Ascending aorta (tissue), 2 donors: ENCODE measurements around the gene TXNRD3. TPM values are rescaled to one million over a fixed set of nuclear protein-coding genes. Genes with fewer than 3 reads are reported as not detected.

Experiments
- DNase-seq, 2 donors: peaks; one replicate each; pipeline ENCODE4 v3.0.0-alpha.2; 2019; ENCODE audit warnings: low spot score in 2 of 2
- H3K27ac ChIP-seq, 2 donors: fragments of 200-600 bp; sonication (generic); one replicate each; pipeline ENCODE4 v1.5.1; 2016 to 2017; ENCODE audit warnings: mild to moderate bottlenecking in 1 of 2
- H3K27me3 ChIP-seq: fragments of 200-600 bp; sonication (generic); one replicate; pipeline ENCODE4 v1.5.1; 2017
- H3K36me3 ChIP-seq, 2 donors: fragments of 200-600 bp; sonication (generic); one replicate each; pipeline ENCODE4 v1.5.1; 2016
- H3K4me1 ChIP-seq, 2 donors: fragments of 200-600 bp; sonication (generic); one replicate each; pipeline ENCODE4 v1.5.1; 2016 to 2017; ENCODE audit warnings: mild to moderate bottlenecking in 1 of 2
- H3K4me3 ChIP-seq, 2 donors: fragments of 200-600 bp; sonication (generic); one replicate each; pipeline ENCODE4 v1.5.1; 2016 to 2017; ENCODE audit warnings: mild to moderate bottlenecking in 1 of 2
- H3K9me3 ChIP-seq, 2 donors: fragments of 200-600 bp; sonication (generic); one replicate each; pipeline ENCODE4 v1.5.1; 2016
- intact Hi-C: fragments of 100-400 bp; cut with DNase I; formaldehyde crosslinking; loops from one replicate; pipeline ENCODE4 v1.15.1; 2023
- total RNA-seq: library from RNA; depleted of rRNA; stranded (reverse); fragments of >200 nt; gene quantifications from one replicate; pipeline ENCODE4 v1.1.0, GENCODE V29; 2016
- TF ChIP-seq, protein P1 (sequence below), 3 experiments: fragments of 200-600 bp in 2 of 3; fragments of 450-650 bp in 1 of 3; sonication (generic) in 2 of 3; IDR thresholded peaks; one replicate each; pipeline ENCODE4 v1.5.1; 2016 to 2019; ENCODE audit warnings: antibody characterized with exemption in 3 of 3, mild to moderate bottlenecking in 1 of 3, moderate library complexity in 1 of 3

TXNRD3 gene
- total RNA-seq, 1 donor from 2014 or later = 18.9 TPM

DNA sequence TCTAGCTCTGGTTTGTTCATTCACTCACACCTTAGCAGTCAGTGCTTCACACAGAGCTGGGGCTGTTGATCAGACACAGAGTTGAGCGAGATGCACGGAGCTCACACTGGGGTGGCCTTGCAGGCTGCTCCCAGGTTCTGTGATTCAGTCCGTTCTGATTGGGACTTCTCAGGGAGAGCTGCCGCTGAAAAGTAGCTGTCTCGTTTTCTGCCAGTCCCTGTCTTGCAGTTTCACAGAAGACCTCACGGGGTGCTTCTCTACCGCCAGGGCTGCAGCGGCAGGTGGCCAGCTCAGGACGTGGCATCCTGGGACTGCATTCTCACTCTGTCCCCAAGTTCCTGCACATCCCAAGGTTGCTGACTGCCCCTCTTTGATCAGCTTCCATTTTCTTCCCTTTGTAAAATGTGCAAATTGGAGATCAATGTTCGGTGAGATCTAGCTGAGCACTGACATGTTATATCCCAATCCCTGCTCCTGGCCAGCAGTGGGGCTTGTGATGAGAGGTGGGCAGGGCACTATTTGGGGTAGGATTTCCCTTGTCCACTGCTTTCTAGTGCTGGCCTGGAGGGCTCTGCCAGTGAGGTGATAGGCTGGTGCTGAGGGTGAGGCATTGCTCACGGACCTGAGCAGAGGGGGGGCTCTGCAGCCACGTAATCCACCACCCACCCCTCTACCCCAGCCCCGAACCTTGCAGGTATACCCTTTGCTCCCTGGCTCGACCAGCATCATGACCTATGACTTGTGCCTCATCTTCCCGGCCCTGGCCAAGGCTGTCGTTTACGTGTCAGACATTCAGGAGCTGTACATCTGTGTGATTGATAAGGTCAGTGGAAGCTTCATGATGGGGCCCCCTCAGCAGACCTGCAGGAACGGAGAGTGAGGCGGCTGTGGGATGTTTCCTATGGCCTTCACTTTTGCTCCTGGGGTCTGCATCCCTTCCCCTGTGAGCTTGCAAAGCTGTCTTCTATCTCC lies 5.3 kb upstream of the TXNRD3 start:
- H3K27ac ChIP-seq = no peak overlapping the region
- H3K36me3 ChIP-seq = no peaks in the 10 kb centered on the region
- intact Hi-C loops = no loop called here
- no peaks in the 10 kb centered on the region for H3K9me3 ChIP-seq
- H3K4me1 ChIP-seq = no peaks in the 10 kb centered on the region
- no peaks in the 10 kb centered on the region for H3K27me3 ChIP-seq
- no peak for DNase-seq
- TF ChIP-seq, protein P1, sequence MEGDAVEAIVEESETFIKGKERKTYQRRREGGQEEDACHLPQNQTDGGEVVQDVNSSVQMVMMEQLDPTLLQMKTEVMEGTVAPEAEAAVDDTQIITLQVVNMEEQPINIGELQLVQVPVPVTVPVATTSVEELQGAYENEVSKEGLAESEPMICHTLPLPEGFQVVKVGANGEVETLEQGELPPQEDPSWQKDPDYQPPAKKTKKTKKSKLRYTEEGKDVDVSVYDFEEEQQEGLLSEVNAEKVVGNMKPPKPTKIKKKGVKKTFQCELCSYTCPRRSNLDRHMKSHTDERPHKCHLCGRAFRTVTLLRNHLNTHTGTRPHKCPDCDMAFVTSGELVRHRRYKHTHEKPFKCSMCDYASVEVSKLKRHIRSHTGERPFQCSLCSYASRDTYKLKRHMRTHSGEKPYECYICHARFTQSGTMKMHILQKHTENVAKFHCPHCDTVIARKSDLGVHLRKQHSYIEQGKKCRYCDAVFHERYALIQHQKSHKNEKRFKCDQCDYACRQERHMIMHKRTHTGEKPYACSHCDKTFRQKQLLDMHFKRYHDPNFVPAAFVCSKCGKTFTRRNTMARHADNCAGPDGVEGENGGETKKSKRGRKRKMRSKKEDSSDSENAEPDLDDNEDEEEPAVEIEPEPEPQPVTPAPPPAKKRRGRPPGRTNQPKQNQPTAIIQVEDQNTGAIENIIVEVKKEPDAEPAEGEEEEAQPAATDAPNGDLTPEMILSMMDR (IDR thresholded peaks at IDR 0.05) = no peak
- no peak overlapping the region for H3K4me3 ChIP-seq

DNA sequence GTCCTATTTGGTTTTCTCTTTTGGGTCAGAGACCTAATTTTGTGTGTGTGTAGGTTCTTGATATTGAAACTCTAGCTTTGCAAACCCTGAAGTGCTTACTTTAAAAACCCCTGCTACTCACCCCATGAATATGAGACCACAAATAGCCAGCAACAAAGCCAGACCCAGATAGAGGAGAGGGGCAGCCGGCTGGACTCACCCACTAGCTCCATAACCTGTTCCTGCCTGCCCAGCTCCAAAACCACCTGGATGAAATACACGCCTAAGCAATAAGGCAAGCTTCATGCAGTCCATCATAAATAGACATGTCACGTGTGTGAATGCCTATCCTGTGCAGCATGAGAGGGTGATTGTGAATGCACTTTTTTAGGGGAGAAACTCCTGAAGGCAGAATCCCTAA lies 3.7 kb upstream of the TXNRD3 start:
- TF ChIP-seq, protein P1 (IDR thresholded peaks at IDR 0.05) = no peak
- Histone ChIP-seq H3K27me3 (no peaks in the 10 kb centered on the region), H3K27ac (no peak overlapping the region), H3K9me3 (no peaks in the 10 kb centered on the region), H3K4me3 (no peak overlapping the region), H3K36me3 (no peaks in the 10 kb centered on the region), H3K4me1 (no peaks in the 10 kb centered on the region)
- intact Hi-C loops = no loop called here
- no peak for DNase-seq

DNA sequence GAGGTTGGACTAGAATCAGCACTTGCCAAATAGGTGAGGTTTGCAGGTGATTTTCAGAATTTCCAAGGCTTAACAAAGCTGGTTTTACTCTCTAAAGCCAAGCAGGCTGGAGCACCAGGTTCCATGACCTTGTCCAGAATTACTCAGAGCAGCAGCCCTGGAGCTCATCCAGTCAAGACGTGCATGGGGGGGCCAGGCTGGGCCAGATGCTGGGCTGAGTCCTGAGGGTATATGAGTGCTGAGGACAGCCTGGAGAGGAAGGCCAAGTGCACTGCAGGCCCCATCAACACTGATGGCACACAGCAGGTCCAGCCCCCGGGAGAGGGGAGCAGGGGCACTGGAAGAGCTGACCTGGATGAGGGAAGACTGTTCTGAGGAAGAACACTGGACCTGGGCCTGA lies 3.0 kb upstream of the TXNRD3 start:
- Histone ChIP-seq H3K4me1 (no peaks in the 10 kb centered on the region), H3K4me3 (no peak overlapping the region), H3K27ac (no peak overlapping the region), H3K27me3 (no peaks in the 10 kb centered on the region), H3K36me3 (no peaks in the 10 kb centered on the region), H3K9me3 (no peaks in the 10 kb centered on the region)
- TF ChIP-seq, protein P1 (IDR thresholded peaks at IDR 0.05) = no peak
- intact Hi-C loops = no loop called here
- DNase-seq = no peak

DNA sequence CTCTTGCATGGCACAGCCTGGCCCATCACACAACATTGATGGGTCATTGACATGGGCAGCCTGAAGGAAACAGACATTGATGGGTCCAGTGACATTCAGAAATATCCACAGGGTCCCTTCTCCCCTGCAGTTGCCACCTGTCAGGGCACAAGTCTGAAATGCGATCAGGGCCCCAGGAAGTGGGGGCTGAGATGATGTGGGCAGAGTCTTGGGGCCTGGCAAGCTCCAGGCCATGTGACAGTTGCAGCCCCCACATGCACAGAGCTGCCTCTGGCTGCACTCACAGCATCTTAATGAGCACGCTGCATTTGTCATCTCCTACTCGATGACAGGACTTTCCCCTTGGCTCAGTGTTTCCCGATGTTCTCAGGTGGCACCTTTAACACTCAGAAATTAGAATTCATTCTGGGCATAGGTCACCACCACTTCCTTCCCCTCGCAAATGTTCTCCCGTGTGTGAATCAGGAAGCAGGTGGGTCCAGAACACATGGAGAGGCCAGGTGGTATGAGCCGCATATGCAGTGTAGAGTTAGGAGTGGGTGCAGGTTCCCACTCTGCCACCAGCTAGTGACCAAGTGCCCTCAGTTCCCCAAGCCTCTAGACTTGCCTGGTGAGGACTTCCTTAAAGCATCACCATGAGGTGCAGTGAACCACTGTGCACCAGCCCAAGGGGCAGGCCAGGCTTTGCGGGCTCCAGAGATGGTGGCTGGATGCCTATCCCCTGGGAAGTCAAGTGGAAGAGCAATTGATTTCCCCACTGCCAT lies 1.6 kb upstream of the TXNRD3 start:
- TF ChIP-seq, protein P1 (IDR thresholded peaks at IDR 0.05) = no peak
- Histone ChIP-seq H3K27me3 (no peaks in the 10 kb centered on the region), H3K4me3 (no peak overlapping the region), H3K27ac (no peak overlapping the region), H3K9me3 (no peaks in the 10 kb centered on the region), H3K36me3 (no peaks in the 10 kb centered on the region), H3K4me1 (no peaks in the 10 kb centered on the region)
- intact Hi-C loops = no loop called here
- no peak for DNase-seq

DNA sequence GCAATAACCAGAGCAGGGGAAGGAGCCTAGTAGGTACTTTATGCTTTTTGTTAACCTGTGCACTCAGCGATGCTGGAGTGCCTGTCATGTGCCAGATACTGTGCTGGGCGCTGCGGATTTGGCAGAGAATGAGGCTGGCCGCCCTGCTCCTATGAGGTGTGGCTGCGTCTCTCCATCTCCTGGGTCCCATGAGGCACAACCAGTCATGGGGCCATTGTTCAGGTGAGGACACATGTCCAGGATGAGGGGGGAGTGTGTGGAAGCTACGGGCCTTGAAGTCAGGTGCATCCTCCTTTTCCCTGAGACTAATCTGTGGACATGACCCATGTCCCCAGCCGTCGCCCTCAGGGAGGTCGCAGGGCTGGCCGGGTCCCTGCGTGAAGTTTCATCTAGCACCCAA lies 963 bp upstream of the TXNRD3 start:
- H3K4me1 ChIP-seq = no peaks in the 10 kb centered on the region
- no peak overlapping the region for H3K27ac ChIP-seq
- H3K27me3 ChIP-seq = no peaks in the 10 kb centered on the region
- H3K4me3 ChIP-seq = no peak overlapping the region
- intact Hi-C loops = loop anchor here (2.0 kb wide), 1 partner anchor 49 kb away; the partner anchor contains the start of gene CHCHD6
- TF ChIP-seq, protein P1 (IDR thresholded peaks at IDR 0.05) = no peak
- no peak for DNase-seq
- H3K9me3 ChIP-seq = no peaks in the 10 kb centered on the region
- H3K36me3 ChIP-seq = no peaks in the 10 kb centered on the region
